ENCODE data around the gene TRAK2. TPM values are rescaled to one million over a fixed set of nuclear protein-coding genes. Genes with fewer than 3 reads are reported as not detected.

Gene TRAK2
- polyA plus RNA-seq, 1 of the 3 experiments (the other 2 are of a cell fraction): 10.4 TPM

- Histone ChIP-seq H3K9ac (no peak overlapping the region), H2AFZ (ENCODE audit: low read depth) (no peak overlapping the region), H3K9me3 (no peaks in the 10 kb centered on the region), H3K4me3 (ENCODE audit: low read depth in 2 of 2, low read length in 1 of 2) (no peak overlapping the region), H3K27ac (ENCODE audit: low read depth in 2 of 2, low read length in 1 of 2) (0 out of 4 replicates have a peak overlapping the region, but pooled peaks of 1 of the 2 experiments have one; percentile 0), H3F3A (replicated peaks; ENCODE audit: insufficient read depth) (peaks cover 30% of the 10 kb centered on the region), H3K27me3 (ENCODE audit: insufficient read depth) (no peaks in the 10 kb centered on the region), H3K9me2 (no peaks in the 10 kb centered on the region), H3K4me1 (ENCODE audit: control insufficient read depth in 1 of 2, insufficient read depth in 2 of 2, low read depth in 1 of 2, low read length in 1 of 2) (peaks cover 30 to 32% of the 10 kb centered on the region in 2 experiments), H3K36me3 (replicated peaks in 1 of 2; ENCODE audit: control insufficient read depth in 1 of 2, insufficient read depth in 2 of 2, low read length in 1 of 2) (no peaks in the 10 kb centered on the region), H3K79me2 (ENCODE audit: insufficient read depth) (peaks cover 84% of the 10 kb centered on the region), H4K20me1 (ENCODE audit: insufficient read depth) (peaks cover 3% of the 10 kb centered on the region; the same call in 1 of the 2 replicates), H3K4me2 (no peak overlapping the region)
- 100% methylated on average over 2 of the region's 2 CpGs for WGBS (ENCODE audit: low lambda C conversion rate)
- ChIA-PET POLR2A (no interaction called here), CTCF (interaction anchor here (0.7 kb wide), 1 partner anchor 111 kb away, joined by 3 read pairs; no protein-coding TSS in a partner anchor)
- TF ChIP-seq RCOR1 (IDR thresholded peaks at IDR 0.05; ENCODE audit: low read length) (no peak), SIN3A (IDR thresholded peaks at IDR 0.05; ENCODE audit: borderline replicate concordance, low read depth, low read length) (no peak), USF1 (IDR thresholded peaks at IDR 0.05; ENCODE audit: borderline replicate concordance, low read depth) (no peak), MAX (IDR thresholded peaks at IDR 0.05; ENCODE audit: low read depth) (no peak), IRF3 (IDR thresholded peaks at IDR 0.05; ENCODE audit: low read depth, low read length) (no peak), POLR2AphosphoS5 (IDR thresholded peaks at IDR 0.05; ENCODE audit: low read depth, low read length) (no peak), NRF1 (IDR thresholded peaks at IDR 0.05; ENCODE audit: low read depth, low read length) (no peak), EP300 (IDR thresholded peaks at IDR 0.05; ENCODE audit: borderline replicate concordance in 1 of 2, low read depth in 1 of 2, low read length in 1 of 2) (no peak), RFX5 (IDR thresholded peaks at IDR 0.05; ENCODE audit: low read length) (no peak), TAF1 (IDR thresholded peaks at IDR 0.05; ENCODE audit: borderline replicate concordance, low read depth, low read length) (no peak), EZH2phosphoT487 (IDR thresholded peaks at IDR 0.05; ENCODE audit: borderline replicate concordance, low read depth) (no peak), TCF12 (IDR thresholded peaks at IDR 0.05) (no peak), GATA2 (CRISPR knock-in tag; IDR thresholded peaks at IDR 0.05) (no peak), MEF2A (IDR thresholded peaks at IDR 0.05; ENCODE audit: borderline replicate concordance, low read depth) (no peak), YY1 (IDR thresholded peaks at IDR 0.05; ENCODE audit: low read depth) (no peak), REST (IDR thresholded peaks at IDR 0.05; ENCODE audit: low read depth, low read length) (no peak), FOXM1 (IDR thresholded peaks at IDR 0.05; ENCODE audit: low read depth) (no peak), MXI1 (IDR thresholded peaks at IDR 0.05; ENCODE audit: low read depth, low read length) (no peak), TEAD4 (IDR thresholded peaks at IDR 0.05; ENCODE audit: borderline replicate concordance, insufficient read depth) (no peak)
- TF ChIP-seq, protein P1, sequence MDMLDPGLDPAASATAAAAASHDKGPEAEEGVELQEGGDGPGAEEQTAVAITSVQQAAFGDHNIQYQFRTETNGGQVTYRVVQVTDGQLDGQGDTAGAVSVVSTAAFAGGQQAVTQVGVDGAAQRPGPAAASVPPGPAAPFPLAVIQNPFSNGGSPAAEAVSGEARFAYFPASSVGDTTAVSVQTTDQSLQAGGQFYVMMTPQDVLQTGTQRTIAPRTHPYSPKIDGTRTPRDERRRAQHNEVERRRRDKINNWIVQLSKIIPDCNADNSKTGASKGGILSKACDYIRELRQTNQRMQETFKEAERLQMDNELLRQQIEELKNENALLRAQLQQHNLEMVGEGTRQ (IDR thresholded peaks at IDR 0.05; ENCODE audit: borderline replicate concordance, low read depth, low read length): no peak
- no peak for DNase-seq
These were observed 15.1 kb downstream of the TRAK2 start for GRCh38 chr2:201436141-201436540.
